Lung (tissue), 12 donors: ENCODE data around the gene GIPR. TPM values are rescaled to one million over a fixed set of nuclear protein-coding genes. Genes with fewer than 3 reads are reported as not detected.
A peak's percentile ranks its signal among the peaks of the same experiment; 100 is the strongest.

Experiments used
- ATAC-seq: fragments of 200-7000 bp; cut with Tn5 transposase; one replicate; pipeline ENCODE4 v1.9.1; 2020; ENCODE audit warnings: moderate number of reproducible peaks; ENCODE audit not compliant: insufficient read depth, low FRiP score
- DNase-seq, 3 donors: peaks; one replicate each; pipeline ENCODE4 v3.0.0-alpha.2; 2013 to 2017
- H3K27ac ChIP-seq, 2 donors: one replicate each; pipeline ENCODE4 v1.5.1; 2013; ENCODE audit warnings: mild to moderate bottlenecking in 2 of 2, moderate library complexity in 2 of 2, control low read depth in 1 of 2, inconsistent platforms in 1 of 2, low read depth in 1 of 2, low read length in 1 of 2
- H3K27me3 ChIP-seq, 3 donors: one replicate each; pipeline ENCODE4 v1.5.1; 2013; ENCODE audit warnings: low read length in 2 of 3; ENCODE audit not compliant: control insufficient read depth in 3 of 3, insufficient read depth in 3 of 3
- H3K36me3 ChIP-seq, 4 donors: one replicate each; pipeline ENCODE4 v1.5.1; 2013; ENCODE audit warnings: low read length in 4 of 4, mild to moderate bottlenecking in 1 of 4, moderate library complexity in 1 of 4; ENCODE audit not compliant: control insufficient read depth in 4 of 4, insufficient read depth in 4 of 4
- H3K4me1 ChIP-seq, 5 donors: one replicate each; pipeline ENCODE4 v1.5.1; 2013; ENCODE audit warnings: low read length in 5 of 5, mild to moderate bottlenecking in 2 of 5, moderate library complexity in 1 of 5; ENCODE audit not compliant: control insufficient read depth in 5 of 5, insufficient read depth in 5 of 5
- H3K4me3 ChIP-seq: one replicate; pipeline ENCODE4 v1.5.1; 2013; ENCODE audit warnings: mild to moderate bottlenecking, control low read depth, moderate library complexity
- H3K9ac ChIP-seq, 2 donors: one replicate each; pipeline ENCODE4 v1.5.1; 2013; ENCODE audit warnings: low read length in 2 of 2, control low read depth in 1 of 2; ENCODE audit not compliant: insufficient read depth in 1 of 2
- H3K9me3 ChIP-seq, 4 donors: one replicate each; pipeline ENCODE4 v1.5.1; 2013; ENCODE audit warnings: low read length in 3 of 4, mild to moderate bottlenecking in 1 of 4, moderate library complexity in 1 of 4; ENCODE audit not compliant: control insufficient read depth in 4 of 4, insufficient read depth in 3 of 4
- WGBS, 2 donors: extraction: QIAGEN DNeasy Blood & Tissue Kit; methylation state at CpG; one replicate each; pipeline ENCODE4 v1.1.7; 2013; 5-methylcytosine and 5-hydroxymethylcytosine counted together
- polyA plus RNA-seq, 2 donors: library from polyadenylated mRNA; stranded (reverse); fragments of 200-250 nt; gene quantifications; one replicate each; pipeline ENCODE4 v1.2.1, GENCODE V29; 2013
- total RNA-seq, 2 donors: library from RNA; depleted of rRNA in 1 of 2; stranded (reverse); fragments of >200 nt in 1 of 2; gene quantifications; one replicate each; pipeline ENCODE4 v1.2.1, GENCODE V29; 2014 to 2021
- TF ChIP-seq, protein P1 (sequence below): IDR thresholded peaks from 2 replicates; pipeline ENCODE4 v1.5.1; 2012; ENCODE audit warnings: mild to moderate bottlenecking; ENCODE audit errors: control extremely low read depth, extremely low read depth
- donor health status: control.
- donor health status: control.
- donor health status: Bipolar disorder and iron deficiency.
- donor health status: healthy.
- donor health status: DM: yes; HTN: yes; CAD: no.

The GIPR gene
- total and polyA plus RNA-seq, 4 donors = 2.2 to 14.9 (median 5.5) TPM

DNA sequence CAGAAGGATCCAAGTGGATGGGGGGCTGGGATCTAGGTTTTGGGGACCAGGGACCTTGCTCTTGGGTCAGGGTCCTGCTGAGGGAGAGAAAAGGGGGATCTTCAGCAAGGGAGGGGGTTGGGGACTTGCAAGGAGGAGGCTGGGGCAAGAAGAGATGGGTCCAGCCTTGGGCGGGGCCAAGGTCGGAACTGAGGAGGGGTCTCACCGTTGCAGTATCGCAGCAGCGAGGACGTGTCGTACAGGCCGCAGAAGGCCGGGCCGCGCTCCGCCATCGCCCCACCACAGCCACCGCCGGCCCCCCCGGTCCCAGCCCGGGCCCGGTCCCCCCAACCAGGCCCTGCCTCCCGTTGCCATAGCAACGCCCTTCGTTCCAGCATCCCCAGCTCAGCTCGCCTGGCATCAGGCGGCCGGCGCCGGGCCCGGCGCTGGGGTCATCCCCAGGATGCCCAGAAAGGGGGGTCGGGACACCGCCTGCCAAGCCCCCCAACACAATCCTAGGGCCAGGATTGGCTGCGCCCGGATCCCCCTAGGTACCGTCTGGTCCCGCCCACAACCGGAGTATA is 22.9 kb upstream of the GIPR start:
- no peak overlapping the region for H3K4me3 ChIP-seq
- H3K36me3 ChIP-seq = no peaks in the 10 kb centered on the region
- no peaks in the 10 kb centered on the region for H3K9me3 ChIP-seq
- peaks cover 0 to 19% (median 18%) of the 10 kb centered on the region in 3 donors for H3K27me3 ChIP-seq
- ATAC-seq (no peak), DNase-seq (no peak)
- TF ChIP-seq, protein P1, sequence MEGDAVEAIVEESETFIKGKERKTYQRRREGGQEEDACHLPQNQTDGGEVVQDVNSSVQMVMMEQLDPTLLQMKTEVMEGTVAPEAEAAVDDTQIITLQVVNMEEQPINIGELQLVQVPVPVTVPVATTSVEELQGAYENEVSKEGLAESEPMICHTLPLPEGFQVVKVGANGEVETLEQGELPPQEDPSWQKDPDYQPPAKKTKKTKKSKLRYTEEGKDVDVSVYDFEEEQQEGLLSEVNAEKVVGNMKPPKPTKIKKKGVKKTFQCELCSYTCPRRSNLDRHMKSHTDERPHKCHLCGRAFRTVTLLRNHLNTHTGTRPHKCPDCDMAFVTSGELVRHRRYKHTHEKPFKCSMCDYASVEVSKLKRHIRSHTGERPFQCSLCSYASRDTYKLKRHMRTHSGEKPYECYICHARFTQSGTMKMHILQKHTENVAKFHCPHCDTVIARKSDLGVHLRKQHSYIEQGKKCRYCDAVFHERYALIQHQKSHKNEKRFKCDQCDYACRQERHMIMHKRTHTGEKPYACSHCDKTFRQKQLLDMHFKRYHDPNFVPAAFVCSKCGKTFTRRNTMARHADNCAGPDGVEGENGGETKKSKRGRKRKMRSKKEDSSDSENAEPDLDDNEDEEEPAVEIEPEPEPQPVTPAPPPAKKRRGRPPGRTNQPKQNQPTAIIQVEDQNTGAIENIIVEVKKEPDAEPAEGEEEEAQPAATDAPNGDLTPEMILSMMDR = no peak
- H3K27ac ChIP-seq = no peak overlapping the region
- 8 to 15% methylated on average over 31 to 35 of the region's 35 CpGs for WGBS, 2 donors
- no peak overlapping the region for H3K9ac ChIP-seq
- H3K4me1 ChIP-seq = peaks cover 0 to 17% (median 0%) of the 10 kb centered on the region in 5 donors

DNA sequence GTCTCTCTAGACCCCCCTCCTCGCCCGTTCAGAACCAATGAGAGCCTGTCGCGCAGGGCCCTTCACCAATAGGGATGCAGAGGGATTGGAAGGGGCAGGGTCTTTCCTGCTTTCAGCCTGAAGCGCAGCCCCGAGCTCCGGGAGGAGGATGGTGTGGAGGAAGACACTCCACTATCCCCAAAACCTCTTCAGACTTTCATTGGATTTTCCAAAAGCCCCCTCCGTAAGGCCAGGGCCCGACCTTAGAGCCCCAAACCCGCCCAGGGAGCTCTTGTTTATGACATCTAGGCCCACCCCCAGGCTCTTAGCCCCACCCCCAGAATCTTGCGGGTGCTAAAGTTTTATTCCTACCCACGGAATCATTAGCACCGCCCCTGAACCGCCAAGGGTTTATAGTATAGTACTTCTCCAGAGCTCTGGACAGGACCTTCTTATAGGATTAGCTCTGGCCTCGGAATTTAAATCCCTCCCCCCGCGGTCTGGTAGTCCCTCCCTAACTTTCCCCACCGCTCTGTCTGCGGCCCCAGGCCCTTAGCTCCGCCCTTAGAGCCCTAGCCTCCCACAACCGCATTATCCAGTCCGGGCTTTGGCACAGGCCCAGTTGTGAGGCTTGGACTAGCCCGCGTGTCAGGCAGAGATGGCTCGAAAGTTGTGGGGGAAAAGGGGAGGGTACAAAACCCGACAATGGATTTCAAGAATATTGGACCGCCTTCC is 22.2 kb upstream of the GIPR start:
- no peak for ATAC-seq
- Histone ChIP-seq H3K36me3 (no peaks in the 10 kb centered on the region), H3K9ac (no peak overlapping the region)

DNA sequence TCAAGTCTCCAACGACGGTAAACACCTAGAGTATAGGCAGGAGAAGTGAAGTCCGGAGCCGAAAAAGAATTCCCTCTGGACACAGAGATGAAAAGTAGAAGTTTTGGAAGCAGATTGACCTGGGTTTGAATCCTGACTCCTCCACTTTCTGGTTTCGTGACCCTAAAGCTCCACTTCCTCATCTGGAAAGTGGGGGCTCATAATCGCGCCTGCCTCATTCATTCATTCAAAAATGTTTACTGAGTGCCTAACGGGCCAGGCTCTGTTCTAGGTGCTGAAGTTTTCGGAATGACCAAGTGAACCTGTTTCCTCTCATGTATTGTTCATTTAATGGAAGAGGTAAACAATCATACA is 21.7 kb upstream of the GIPR start:
- no peak overlapping the region for H3K4me3 ChIP-seq
- no peak for ATAC-seq
- DNase-seq = no peak
- no peaks in the 10 kb centered on the region for H3K36me3 ChIP-seq
- H3K9ac ChIP-seq = no peak overlapping the region
- no peaks in the 10 kb centered on the region for H3K9me3 ChIP-seq
- no peak overlapping the region for H3K27ac ChIP-seq
- WGBS, 2 donors = 8 to 12% methylated on average over 9 of the region's 9 CpGs
- H3K4me1 ChIP-seq = peaks cover 0 to 16% (median 0%) of the 10 kb centered on the region in 5 donors
- H3K27me3 ChIP-seq = peaks cover 0 to 19% (median 18%) of the 10 kb centered on the region in 3 donors
- TF ChIP-seq, protein P1 = no peak

More for the DNA sequence above, 22.2 kb upstream of the GIPR start:
- Histone ChIP-seq H3K4me1 (peaks cover 0 to 17% (median 0%) of the 10 kb centered on the region in 5 donors), H3K27ac (no peak overlapping the region), H3K27me3 (peaks cover 0 to 19% (median 18%) of the 10 kb centered on the region in 3 donors), H3K4me3 (no peak overlapping the region), H3K9me3 (no peaks in the 10 kb centered on the region)
- TF ChIP-seq, protein P1 = no peak
- peak; percentile 83 to 84 (median 84) for DNase-seq
- WGBS, 2 donors = 1% methylated on average over 27 of the region's 27 CpGs
